ENCODE results near the gene GSE1. TPM values are rescaled to one million over a fixed set of nuclear protein-coding genes. Genes with fewer than 3 reads are reported as not detected.
A peak's percentile ranks its signal among the peaks of the same experiment; 100 is the strongest.

Gene GSE1
- total and polyA plus RNA-seq, 2 of the 13 experiments (the other 11 are each of a cell fraction or from before 2014, with no cell fraction given): 16.1 to 31.2 TPM

DNA sequence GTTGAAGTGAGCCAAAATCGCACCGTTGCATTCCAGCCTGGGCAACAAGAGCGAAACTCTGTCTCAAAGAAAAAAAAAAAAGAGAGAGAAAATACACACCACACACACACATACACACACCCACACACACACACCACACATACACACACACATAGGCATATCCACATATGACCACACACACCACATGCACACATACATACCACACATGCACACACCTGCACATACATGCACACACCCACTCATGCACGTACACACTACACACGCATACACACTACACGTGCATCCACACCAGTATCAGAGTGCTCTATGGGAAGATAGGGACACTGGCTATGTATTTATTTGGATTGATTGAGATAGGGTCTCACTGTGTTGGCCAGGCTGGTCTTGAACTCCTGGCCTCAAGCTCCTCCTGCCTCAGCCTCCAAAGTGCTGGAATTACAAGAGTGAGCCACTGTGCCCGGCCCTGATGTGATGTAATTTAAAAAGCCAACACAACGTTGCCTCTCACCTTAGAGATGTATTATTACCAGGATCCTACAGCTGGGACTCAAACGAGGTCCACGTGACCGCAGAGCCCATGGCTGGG is 93.4 kb downstream of the GSE1 start:
- Histone ChIP-seq H3K9ac (ENCODE audit: insufficient read depth, low read depth, low read length) (no peak overlapping the region), H4K20me1 (ENCODE audit: insufficient read depth, low read length) (no peaks in the 10 kb centered on the region), H3K36me3 (replicated peaks in 1 of 2; ENCODE audit: control insufficient read depth in 1 of 2, insufficient read depth in 2 of 2, low read length in 2 of 2) (no peaks in the 10 kb centered on the region), H3K27ac (ENCODE audit: extremely low read length, insufficient read depth, low read length) (no peak overlapping the region), H3K9me3 (ENCODE audit: low read length) (no peaks in the 10 kb centered on the region; the same call in 1 of the 2 replicates), H2AFZ (ENCODE audit: low read length) (no peak overlapping the region), H3K4me2 (ENCODE audit: low read depth, low read length) (no peak overlapping the region), H3K79me2 (ENCODE audit: insufficient read depth, low read length) (no peaks in the 10 kb centered on the region), H3K4me3 (replicated peaks in 1 of 3; ENCODE audit: insufficient read depth in 1 of 3, low read depth in 2 of 3, low read length in 3 of 3) (no peak overlapping the region), H3K4me1 (ENCODE audit: insufficient read depth, low read length) (no peaks in the 10 kb centered on the region), H3K27me3 (ENCODE audit: control insufficient read depth in 1 of 2, insufficient read depth in 2 of 2, low read length in 2 of 2) (peaks cover 4 to 20% of the 10 kb centered on the region in 2 experiments; a peak in 4 of 5 replicates)
- peak; percentile 46 for FAIRE-seq
- intact Hi-C loops (cut with micrococcal nuclease; ENCODE audit: unreplicated experiment): no loop called here
- TF ChIP-seq, protein P1, sequence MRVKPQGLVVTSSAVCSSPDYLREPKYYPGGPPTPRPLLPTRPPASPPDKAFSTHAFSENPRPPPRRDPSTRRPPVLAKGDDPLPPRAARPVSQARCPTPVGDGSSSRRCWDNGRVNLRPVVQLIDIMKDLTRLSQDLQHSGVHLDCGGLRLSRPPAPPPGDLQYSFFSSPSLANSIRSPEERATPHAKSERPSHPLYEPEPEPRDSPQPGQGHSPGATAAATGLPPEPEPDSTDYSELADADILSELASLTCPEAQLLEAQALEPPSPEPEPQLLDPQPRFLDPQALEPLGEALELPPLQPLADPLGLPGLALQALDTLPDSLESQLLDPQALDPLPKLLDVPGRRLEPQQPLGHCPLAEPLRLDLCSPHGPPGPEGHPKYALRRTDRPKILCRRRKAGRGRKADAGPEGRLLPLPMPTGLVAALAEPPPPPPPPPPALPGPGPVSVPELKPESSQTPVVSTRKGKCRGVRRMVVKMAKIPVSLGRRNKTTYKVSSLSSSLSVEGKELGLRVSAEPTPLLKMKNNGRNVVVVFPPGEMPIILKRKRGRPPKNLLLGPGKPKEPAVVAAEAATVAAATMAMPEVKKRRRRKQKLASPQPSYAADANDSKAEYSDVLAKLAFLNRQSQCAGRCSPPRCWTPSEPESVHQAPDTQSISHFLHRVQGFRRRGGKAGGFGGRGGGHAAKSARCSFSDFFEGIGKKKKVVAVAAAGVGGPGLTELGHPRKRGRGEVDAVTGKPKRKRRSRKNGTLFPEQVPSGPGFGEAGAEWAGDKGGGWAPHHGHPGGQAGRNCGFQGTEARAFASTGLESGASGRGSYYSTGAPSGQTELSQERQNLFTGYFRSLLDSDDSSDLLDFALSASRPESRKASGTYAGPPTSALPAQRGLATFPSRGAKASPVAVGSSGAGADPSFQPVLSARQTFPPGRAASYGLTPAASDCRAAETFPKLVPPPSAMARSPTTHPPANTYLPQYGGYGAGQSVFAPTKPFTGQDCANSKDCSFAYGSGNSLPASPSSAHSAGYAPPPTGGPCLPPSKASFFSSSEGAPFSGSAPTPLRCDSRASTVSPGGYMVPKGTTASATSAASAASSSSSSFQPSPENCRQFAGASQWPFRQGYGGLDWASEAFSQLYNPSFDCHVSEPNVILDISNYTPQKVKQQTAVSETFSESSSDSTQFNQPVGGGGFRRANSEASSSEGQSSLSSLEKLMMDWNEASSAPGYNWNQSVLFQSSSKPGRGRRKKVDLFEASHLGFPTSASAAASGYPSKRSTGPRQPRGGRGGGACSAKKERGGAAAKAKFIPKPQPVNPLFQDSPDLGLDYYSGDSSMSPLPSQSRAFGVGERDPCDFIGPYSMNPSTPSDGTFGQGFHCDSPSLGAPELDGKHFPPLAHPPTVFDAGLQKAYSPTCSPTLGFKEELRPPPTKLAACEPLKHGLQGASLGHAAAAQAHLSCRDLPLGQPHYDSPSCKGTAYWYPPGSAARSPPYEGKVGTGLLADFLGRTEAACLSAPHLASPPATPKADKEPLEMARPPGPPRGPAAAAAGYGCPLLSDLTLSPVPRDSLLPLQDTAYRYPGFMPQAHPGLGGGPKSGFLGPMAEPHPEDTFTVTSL (CRISPR knock-in tag; IDR thresholded peaks at IDR 0.05; ENCODE audit: borderline replicate concordance): no peak
- TF ChIP-seq, protein P2, sequence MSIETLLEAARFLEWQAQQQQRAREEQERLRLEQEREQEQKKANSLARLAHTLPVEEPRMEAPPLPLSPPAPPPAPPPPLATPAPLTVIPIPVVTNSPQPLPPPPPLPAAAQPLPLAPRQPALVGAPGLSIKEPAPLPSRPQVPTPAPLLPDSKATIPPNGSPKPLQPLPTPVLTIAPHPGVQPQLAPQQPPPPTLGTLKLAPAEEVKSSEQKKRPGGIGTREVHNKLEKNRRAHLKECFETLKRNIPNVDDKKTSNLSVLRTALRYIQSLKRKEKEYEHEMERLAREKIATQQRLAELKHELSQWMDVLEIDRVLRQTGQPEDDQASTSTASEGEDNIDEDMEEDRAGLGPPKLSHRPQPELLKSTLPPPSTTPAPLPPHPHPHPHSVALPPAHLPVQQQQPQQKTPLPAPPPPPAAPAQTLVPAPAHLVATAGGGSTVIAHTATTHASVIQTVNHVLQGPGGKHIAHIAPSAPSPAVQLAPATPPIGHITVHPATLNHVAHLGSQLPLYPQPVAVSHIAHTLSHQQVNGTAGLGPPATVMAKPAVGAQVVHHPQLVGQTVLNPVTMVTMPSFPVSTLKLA (IDR thresholded peaks at IDR 0.05): peak; percentile 84
- POLR2A ChIA-PET: no interaction called here
- in situ Hi-C loops (cut with HindIII; ENCODE audit: extremely low pct_ligation_motif_present, low pct_unique_long_range_greater_than_20kb): no loop called here
- ATAC-seq: no peak
- WGBS (ENCODE audit: low lambda C conversion rate): 76% methylated on average over 11 of the region's 11 CpGs
- no TSS peak for BruUV-seq (replicated peaks)
- DNase-seq (ENCODE audit: low spot score): no peak
- CTCF ChIA-PET (ENCODE audit: low intra/inter-chr PET ratio, low total read pairs): no interaction called here
